Measurements from ENCODE around the gene ZC3H15.
"Not testable (repeated sequence)": the region's sequence is repeated elsewhere in the genome, so short reads cannot be mapped to it uniquely, and the experiment has no call there.

Gene ZC3H15

DNA sequence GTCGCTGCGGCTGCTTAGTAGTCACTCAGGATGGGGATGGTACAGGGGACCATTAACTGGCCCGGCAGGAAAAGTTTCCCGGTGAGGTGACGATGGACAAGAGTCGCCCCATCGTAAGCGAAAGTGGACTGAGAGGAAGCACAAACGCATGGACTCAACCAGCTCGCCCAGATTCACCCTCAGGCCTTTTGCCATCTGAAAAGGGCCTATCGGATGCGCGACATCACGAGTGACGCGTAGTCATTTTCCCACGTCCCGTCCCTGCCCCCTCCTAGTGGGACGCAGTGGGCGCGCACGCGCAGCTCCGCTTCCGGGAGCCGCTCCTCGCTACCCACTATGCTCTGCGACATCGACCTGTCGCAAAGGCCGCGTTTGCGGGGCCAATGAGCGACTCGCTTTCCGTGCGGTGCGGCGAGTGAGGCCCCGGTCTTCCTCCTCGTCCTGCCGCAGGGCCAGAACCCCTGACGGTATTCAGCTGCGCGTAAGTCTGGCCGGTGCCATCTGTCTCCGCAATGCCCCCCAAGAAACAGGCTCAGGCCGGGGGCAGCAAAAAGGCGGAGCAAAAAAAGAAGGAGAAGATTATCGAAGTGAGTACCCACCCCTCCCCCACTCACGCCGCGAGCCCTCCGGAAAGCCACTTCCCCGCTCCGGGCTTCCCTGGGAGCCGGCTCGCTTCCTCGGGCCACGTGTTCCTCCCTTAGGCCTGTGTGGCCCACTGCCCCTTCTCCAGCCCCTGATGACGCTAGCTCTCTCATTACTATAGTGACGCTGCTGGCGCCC lies at the start of gene ZC3H15:
TSS of gene ZC3H15 (plus strand) at position 390 of the 780 bp plus-strand sequence. CDS start at position 513, 123 bp downstream.
- peak; percentile 75 to 98 (median 93) for DNase-seq

DNA sequence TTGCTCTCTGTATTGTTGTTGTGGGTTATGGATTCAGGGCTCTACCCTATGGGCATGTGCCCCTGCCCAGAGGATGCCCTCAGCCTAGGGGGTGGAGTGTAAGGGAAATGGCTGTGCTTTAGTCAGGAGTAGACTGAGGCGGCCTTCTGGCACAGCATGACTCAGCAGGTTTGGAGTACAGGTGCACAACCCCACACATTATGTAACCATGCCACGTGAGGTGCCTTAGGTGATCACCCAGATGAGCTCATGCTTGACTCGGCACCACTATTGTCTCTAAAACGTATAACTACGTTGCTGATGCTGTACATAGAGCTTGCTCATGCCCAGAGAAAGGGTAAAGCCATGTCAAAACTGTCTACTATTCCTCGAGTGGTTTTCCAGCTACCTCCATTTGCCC lies 48.3 kb upstream of the ZC3H15 start:
- no peak for DNase-seq

DNA sequence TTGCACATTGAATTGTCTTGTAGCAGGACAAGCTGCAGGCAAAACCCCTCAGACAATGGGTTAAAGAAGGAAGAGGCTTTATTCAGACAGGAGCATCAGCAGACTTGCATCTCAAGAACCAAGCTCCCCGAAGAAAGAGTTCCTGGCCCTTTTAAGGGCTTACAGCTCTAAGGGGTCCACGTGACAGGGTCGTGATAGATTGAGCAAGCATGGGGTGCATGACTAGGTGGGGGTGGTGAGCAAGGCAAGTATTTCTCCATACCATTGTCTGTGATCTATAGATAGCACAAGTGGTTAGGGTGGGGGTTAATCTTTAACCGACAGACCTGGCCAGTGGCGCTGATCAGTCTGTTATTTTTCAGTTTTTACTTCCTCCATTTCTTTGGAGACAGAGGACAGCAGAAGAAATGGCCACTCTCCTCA lies 46.4 kb upstream of the ZC3H15 start:
- not testable (repeated sequence) for DNase-seq

DNA sequence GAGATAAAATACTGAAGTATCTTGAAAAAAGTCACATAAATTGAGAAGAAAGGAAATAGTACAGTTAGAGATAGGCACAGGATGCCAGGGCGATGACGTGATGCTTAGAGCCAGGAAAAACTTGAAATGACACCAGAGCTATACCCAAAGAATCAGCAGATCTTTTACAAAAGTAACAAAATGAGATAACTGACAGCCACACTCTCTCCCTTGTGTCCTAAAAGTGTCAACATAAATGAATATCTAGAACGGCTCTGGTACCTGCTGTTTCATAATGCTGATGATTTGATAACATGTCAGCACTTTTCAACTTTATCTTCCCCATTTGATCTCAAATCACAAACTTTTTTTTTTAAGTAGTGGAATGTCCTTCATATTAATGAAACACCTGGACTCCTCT lies 45.6 kb upstream of the ZC3H15 start:
- DNase-seq, result no peak

DNA sequence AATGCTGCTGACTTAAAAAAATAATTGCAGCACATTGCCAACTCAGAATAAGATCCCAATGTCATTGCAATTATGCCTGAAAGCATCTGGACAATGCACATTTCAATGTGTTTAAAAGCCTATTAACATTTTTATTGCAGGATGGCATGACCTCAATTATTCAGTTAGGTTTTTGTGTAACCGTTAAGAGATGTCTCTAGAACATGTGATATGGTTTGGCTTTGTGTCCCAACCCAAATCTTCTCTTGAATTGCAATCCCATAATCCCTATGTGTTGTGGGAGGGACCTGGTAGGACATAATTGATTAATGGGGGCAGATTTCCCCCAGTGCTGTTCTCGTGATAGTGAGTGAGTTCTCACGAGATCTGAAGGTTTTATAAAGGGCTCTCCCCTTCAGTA lies 43.2 kb upstream of the ZC3H15 start:
- no peak for DNase-seq

DNA sequence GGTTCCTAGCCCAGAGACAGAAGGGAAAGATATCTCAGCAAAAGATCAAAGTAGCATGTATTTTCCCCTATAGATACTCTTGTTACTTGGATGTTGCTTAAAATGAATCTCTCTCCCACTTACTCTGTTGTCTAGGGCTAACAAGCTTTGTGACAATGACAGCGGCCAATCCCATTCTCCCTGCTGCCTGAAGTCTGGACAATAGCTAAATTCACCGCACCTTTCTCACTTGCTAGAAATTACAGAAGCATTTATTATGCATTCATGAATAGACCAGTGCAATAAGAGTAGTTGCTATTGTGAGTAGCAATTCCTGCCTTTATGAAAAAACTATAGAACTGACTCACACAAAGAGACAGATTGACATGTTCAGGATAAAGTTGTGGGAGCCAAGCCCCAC lies 42.2 kb upstream of the ZC3H15 start:
- no peak for DNase-seq

DNA sequence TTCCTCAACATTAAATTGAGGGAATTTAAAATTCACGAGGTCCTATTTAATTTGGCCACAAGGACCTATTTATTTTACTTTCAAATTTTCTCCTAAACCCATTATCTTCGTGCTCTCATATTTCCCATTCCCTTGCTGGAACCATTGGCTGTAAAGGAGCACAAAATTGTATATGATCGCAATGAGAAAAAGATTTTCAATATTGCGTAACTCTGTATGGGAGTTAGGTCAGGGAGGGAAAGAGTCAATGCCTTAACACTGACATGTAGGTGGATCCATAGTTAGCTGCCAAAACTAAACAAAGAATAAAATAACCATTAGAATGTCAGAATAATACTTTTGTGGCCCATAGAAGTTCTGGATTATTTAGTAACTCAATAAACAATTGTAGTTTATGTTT lies 40.6 kb upstream of the ZC3H15 start:
- no peak for DNase-seq

DNA sequence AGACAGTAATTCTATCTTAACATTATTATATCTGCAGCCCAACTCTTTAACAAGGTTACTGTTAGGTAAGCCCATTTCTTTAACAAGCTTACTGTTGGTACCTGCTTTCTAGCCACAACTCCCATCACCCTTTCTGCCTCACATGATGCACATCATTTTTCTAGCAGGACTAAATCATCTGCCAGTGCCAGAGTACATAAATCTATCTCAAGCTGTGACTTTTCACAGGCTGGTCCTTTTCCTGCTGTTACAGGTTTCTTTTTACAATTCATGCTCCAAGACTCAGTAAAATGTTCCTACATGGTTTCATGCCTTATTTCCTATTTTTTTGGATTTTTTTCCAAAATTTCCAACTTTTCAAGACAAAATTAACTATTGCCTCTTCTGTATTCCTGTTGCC lies 30.4 kb upstream of the ZC3H15 start:
- no peak for DNase-seq

DNA sequence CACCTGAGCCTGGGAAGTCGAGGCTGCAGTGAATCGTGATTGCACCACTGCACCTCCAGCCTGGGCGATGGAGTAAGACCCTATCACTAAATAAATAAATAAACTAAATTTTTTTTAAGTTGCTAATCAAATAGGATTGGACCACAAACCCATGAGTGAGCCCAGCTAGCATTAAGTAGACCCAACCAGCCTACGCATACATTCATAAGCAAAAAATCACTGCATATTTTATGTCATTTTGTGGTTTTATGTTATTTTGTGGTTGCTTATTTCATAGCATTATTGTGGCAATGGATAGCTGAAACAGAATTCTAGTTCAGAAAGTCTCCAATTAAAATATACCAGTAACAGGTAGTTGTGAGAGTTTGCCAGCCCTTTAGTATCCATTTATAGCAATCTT lies 29.1 kb upstream of the ZC3H15 start:
- DNase-seq, result no peak

DNA sequence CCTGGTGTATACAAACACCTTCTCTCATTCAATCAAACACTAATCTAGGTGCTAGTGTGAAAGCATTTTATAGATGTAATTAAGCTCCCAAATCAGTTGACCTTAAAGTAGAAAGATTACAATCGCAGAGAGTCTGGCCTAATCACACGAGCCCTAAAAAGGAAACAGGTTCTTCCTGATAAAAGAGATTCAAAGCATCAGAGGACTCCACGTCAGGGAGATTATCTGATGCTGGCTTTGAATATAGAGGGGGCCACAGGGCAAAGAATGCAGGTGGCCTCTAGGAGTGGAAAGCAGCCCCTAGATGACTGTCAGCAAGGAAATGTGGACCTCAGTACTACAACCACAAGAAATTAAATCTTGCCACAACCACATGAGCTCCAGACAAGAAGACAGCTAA lies 28.2 kb upstream of the ZC3H15 start:
- no peak for DNase-seq

DNA sequence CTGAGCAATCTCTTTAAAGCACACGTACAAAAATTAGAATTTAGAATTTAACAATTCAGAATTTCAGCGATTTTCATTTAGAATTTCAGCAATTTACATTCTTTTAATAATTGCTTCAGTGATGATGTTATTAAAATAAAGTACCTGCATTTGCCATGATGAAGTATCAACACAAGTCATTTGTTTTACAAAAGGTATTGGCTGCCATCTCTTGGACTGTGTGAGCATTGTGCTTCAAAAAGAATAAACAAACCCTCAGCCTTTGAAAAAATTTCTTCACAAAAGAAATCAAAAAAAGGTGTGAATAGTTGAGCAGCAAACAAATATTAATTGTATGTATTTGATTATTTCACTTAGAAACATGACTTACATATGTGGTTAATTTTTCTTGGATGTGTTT lies 27.1 kb upstream of the ZC3H15 start:
- DNase-seq, result no peak

DNA sequence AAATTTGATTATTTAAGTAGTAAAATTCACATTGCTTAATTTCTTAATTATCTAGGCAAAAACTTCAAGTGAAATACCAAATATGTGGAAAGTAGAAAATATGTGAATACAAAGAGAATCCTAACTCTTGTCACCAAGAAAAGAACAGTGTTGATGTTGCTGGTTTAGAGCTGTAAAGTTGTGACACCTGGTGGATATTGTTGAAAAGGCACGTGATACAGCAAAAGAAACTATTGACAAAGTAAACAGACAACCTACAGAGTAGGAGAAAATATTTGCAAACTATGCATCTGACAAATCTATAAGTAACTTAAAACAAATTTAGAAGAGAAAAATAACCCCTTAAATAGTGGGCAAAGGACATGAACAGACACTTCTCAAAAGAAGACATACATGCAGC lies 25.6 kb upstream of the ZC3H15 start:
- no peak for DNase-seq

DNA sequence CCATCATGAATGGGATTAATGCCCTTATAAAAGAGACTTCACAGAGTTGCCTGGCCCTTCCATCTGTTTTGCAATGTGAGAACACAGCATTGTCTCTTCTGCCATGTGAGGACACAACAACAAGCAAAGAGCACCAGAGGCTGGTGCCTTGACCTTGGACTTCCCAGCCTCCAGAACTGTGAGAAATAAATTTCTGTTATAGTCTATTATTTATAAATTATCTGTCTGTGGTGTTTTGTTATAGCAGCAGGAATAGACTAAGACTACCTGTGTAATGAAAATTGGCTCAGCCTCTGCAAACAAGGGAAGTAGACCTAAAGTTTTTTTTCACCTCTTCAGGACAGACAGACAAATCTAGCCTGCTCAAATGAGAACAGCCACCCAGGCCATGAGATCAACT lies 19.3 kb upstream of the ZC3H15 start:
- no peak for DNase-seq

DNA sequence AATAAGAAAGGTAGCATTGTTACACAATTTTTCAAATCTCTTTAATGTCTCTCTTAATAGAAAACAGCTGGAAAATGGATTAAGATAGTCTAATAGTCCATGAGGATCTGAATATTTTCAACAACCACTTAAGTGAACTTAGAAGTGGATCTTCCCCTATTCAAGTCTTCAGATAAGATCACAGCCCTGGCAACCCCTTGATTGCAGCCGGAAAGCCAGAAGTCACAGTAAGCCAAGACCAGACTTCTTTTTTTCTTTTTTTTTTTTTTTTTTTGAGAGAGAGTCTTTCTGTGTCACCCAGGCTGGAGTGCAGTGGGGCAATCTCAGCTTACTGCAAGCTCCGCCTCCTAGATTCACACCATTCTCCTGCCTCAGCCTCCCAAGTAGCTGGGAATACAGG lies 18.6 kb upstream of the ZC3H15 start:
- DNase-seq, result no peak

DNA sequence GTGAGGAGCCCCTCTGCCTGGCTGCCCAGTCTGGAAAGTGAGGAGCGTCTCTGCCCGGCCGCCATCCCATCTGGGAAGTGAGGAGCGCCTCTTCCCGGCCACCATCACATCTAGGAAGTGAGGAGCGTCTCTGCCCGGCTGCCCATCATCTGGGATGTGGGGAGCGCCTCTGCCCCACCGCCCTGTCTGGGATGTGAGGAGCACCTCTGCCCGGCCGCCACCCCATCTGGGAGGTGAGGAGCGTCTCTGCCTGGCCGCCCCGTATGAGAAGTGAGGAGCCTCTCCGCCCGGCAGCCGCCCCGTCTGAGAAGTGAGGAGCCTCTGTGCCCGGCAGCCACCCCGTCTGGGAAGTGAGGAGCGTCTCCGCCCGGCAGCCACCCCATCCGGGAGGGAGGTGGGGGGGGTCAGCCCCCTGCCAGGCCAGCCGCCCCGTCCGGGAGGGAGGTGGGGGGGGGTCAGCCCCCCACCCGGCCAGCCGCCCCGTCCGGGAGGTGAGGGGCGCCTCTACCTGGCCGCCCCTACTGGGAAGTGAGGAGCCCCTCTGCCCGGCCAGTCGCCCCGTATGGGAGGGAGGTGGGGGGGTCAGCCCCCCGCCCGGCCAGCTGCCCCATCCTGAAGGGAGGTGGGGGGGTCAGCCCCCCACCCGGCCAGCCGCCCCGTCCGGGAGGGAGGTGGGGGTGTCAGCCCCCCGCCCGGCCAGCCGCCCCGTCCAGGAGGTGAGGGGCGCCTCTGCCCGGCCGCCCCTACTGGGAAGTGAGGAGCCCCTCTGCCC lies 13.2 kb upstream of the ZC3H15 start:
- not testable (repeated sequence) for DNase-seq

DNA sequence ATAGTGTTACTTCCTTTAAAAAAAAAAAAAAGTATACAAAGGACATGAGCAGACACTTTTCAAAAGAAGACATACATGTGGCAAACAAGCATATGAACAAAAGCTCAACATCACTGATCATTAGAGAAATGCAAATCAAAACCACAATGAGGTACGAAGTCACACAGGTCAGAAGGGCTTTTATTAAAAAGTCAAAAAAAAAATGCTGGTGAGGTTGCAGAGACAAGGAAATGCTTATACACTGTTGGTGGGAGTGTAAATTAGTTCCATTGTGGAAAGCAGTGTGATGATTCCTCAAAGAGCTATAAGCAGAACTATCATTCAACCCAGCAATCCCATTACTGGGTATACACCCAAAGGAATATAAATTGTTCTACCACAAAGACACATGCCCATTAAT lies 11.8 kb upstream of the ZC3H15 start:
- not testable (repeated sequence) for DNase-seq

DNA sequence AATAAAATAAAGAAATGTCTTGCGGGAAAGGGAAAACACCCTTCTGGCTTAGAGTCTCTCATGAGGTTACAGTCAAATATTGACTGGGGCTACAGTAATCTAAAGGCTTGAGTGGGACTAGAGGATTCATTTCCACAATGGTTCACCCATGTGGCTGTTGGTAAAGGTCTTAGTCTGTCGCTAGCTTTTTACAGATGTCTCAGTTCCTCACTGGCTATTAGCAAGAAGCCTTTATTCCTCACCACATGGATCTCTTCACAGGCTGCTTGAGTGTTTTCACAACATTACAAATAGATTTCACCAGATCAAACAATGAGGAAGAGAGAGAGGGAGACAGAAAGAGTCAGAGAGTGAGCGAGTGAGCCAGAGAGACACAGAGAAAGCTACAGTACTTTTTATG lies 8.3 kb upstream of the ZC3H15 start:
- DNase-seq, result no peak

DNA sequence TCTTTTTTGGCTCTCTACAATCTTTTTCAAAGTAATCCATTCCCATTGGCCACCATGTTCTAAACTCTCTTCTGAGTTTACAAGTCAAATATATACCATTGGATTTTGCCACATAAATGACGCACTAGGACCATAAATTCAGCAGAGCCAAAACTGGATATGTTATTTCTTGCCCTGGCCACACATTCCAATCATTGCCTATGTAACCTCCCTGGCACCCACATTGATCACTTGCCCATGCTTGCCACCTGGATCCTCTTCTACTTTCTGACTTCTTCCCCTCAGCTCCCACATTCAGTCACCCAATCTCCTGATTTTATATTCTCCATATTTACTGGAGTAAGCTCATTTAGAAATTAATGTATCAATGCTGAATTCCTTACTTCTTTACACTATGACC lies 5.1 kb upstream of the ZC3H15 start:
- DNase-seq, result no peak

DNA sequence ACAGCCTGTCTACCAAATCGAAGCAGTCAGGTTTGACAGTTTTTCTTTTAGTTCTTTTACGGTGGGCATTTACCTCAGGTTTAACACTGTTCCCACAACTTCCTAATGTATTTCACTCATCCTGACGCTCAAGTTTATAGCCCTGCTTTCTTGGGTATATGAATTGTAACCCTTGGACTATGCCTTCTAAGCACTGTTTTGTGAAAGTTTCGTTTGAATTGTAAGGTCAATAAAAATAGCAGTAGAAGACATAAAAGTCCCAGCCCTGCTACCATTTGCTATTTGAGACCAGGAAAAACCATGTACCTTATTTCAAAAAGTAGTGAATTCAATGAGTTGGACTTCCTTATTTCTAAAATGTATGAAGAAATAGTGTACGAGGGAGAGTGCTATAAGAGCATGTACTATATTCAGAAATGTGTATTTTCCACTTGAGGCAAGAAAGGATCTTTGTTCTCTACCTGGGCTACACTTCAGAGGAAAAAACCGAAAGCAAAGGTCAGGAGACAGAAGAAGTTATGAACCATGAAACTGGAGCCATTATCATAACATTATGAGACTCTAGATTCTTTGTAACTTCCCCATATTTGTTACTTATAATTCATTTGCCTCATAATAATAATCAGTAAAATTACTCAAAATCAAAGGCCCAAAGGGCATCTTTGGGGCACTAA lies 1.9 kb upstream of the ZC3H15 start:
- DNase-seq, result no peak

DNA sequence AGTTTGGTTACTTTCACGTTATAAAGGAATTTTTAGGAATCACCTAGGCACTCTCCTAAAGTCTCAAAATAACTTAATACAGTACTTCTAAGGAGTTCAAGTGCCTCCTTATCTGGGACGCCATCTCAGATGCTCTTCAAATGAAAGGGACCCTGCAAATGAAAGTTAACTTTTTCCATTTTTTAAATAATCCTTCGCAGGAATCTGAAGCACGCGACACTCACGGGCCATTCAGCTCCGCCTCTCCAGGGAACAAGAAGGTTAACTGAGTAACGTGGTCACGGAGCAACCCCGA lies 537 bp upstream of the ZC3H15 start:
- no peak for DNase-seq

DNA sequence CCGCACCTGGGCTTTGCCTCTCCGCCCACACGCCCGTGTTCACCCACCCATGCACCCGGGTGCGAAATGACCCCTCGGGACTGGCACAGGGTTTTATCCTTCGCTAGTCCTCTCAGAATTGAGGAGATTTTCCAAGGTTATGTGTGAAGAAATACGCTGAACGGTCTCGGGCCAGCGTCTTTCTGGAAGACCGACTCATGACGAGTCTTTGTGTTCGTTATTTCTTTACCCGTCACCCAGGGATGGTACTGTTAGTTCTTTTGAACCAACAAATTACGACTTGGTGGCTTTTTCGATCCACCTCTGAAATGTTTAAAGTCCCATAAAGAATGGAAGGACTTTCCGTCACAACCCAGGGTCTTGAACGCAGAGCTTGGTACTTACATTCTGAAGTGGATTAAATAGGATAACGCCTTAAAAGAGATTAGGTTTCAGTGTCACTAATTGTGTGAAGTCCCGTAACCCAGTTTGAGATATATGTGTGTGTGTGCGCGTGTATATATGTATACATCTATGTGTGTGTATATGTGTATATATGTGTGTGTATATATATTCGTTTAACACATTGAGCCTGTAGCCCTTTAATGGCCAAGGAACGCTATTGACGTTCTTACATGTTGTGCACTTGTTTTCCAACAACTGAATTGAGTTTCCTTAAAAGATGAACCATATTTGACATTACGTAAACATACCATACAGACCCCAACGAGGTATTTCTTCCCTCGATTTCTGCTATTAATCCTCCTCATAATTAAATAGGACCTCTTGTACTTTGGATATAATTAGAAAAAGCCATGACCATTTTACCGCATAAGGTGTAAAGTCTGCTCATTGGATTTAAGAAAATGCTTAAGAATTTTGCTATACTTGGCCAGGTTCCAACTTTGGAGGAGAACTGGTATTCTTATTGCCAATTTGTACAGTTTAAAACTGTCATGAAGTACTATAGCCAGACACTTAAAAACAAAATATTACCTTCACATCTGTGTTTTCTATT lies 889 bp downstream of the ZC3H15 start:
- no peak for DNase-seq

Measured in amygdala (tissue), 56 donors.